GM15510 (cell line): ENCODE data around the gene LEP.

ENCODE experiments used
- POLR2A ChIP-seq: IDR thresholded peaks from 3 replicates; pipeline ENCODE4 v1.6.1; 2011; ENCODE audit warnings: borderline replicate concordance; ENCODE audit not compliant: insufficient read length; ENCODE audit errors: extremely low read depth

LEP gene

GRCh38 chr7:128221929-128222403, 19.1 kb upstream of the LEP start:
- no peak for TF ChIP-seq POLR2A

GRCh38 chr7:128226132-128226980, 14.7 kb upstream of the LEP start:
- TF ChIP-seq POLR2A = no peak

- TF ChIP-seq POLR2A = no peak
Observed at GRCh38 chr7:128227271-128227670, 13.8 kb upstream of the LEP start.

- no peak for TF ChIP-seq POLR2A
Observed at GRCh38 chr7:128231021-128231420, 10.1 kb upstream of the LEP start.

GRCh38 chr7:128231677-128232076, 9.4 kb upstream of the LEP start:
- TF ChIP-seq POLR2A = no peak

GRCh38 chr7:128233471-128233870, 7.6 kb upstream of the LEP start:
- TF ChIP-seq POLR2A = no peak

- no peak for TF ChIP-seq POLR2A
Observed at GRCh38 chr7:128234476-128235026, 6.5 kb upstream of the LEP start.

GRCh38 chr7:128235471-128235870, 5.6 kb upstream of the LEP start:
- TF ChIP-seq POLR2A = no peak

- no peak for TF ChIP-seq POLR2A
Observed at GRCh38 chr7:128236924-128237586, 4.0 kb upstream of the LEP start.

GRCh38 chr7:128242661-128243060, 1.6 kb downstream of the LEP start:
- no peak for TF ChIP-seq POLR2A

GRCh38 chr7:128243273-128243672, 2.2 kb downstream of the LEP start:
- no peak for TF ChIP-seq POLR2A

GRCh38 chr7:128244861-128245260, 3.8 kb downstream of the LEP start:
- TF ChIP-seq POLR2A = no peak

- no peak for TF ChIP-seq POLR2A
Observed at GRCh38 chr7:128247108-128247507, 6.0 kb downstream of the LEP start.

GRCh38 chr7:128247640-128248194, 6.6 kb downstream of the LEP start:
- no peak for TF ChIP-seq POLR2A

- no peak for TF ChIP-seq POLR2A
Observed at GRCh38 chr7:128251337-128251736, 10.3 kb downstream of the LEP start.
